Measurements from ENCODE around the gene XYLT1. TPM values are rescaled to one million over a fixed set of nuclear protein-coding genes. Genes with fewer than 3 reads are reported as not detected.

The XYLT1 gene
- total RNA-seq, 1 experiment from 2014 or later = not detected

GRCh38 chr16:17266608-17267313 is 204.0 kb downstream of the XYLT1 start:
- H3K9ac ChIP-seq (ENCODE audit: low read length) = no peak overlapping the region
- no peaks in the 10 kb centered on the region for H4K20me1 ChIP-seq (ENCODE audit: low read length)
- no peaks in the 10 kb centered on the region for H3K79me2 ChIP-seq (ENCODE audit: low read length)
- no peak for DNase-seq
- no peaks in the 10 kb centered on the region for H3K9me2 ChIP-seq (replicated peaks; ENCODE audit: low read length)
- H3K36me3 ChIP-seq (ENCODE audit: low read depth, low read length) = no peaks in the 10 kb centered on the region
- no peak overlapping the region for H3K4me3 ChIP-seq (ENCODE audit: low read length)
- intact Hi-C loops (cut with micrococcal nuclease) = no loop called here
- no peak for TF ChIP-seq EZH2 (IDR thresholded peaks at IDR 0.05; ENCODE audit: low read length, unreplicated experiment)
- no peak for TF ChIP-seq EZH2phosphoT487 (IDR thresholded peaks at IDR 0.05; ENCODE audit: borderline replicate concordance, low read length)
- TF ChIP-seq CTCF (conservative IDR thresholded peaks at IDR 0.05; ENCODE audit: low read depth, low read length) = no peak
- H3K27ac ChIP-seq (ENCODE audit: low read length) = no peak overlapping the region
- no peak for ATAC-seq
- no TSS peak for BruUV-seq (replicated peaks)
- ChIA-PET CTCF (no interaction called here), POLR2A (ENCODE audit: unreplicated experiment) (no interaction called here)
- no peaks in the 10 kb centered on the region for H3K9me3 ChIP-seq (ENCODE audit: low read length)
- H3K4me2 ChIP-seq (ENCODE audit: low read length) = no peak overlapping the region
- no peaks in the 10 kb centered on the region for H3K4me1 ChIP-seq (ENCODE audit: insufficient read depth, low read length)
- no peaks in the 10 kb centered on the region for H3F3A ChIP-seq (ENCODE audit: low read length, unreplicated experiment)
- no peak overlapping the region for H2AFZ ChIP-seq (ENCODE audit: low read length)
- no peaks in the 10 kb centered on the region for H3K27me3 ChIP-seq (ENCODE audit: low read length)

GRCh38 chr16:17265154-17265553 is 205.6 kb downstream of the XYLT1 start:
- no peak overlapping the region for H3K4me3 ChIP-seq (ENCODE audit: low read length)
- no peaks in the 10 kb centered on the region for H3K79me2 ChIP-seq (ENCODE audit: low read length)
- H4K20me1 ChIP-seq (ENCODE audit: low read length) = no peaks in the 10 kb centered on the region
- H3K4me2 ChIP-seq (ENCODE audit: low read length) = no peak overlapping the region
- no peak for ATAC-seq
- no peak overlapping the region for H2AFZ ChIP-seq (ENCODE audit: low read length)
- no peaks in the 10 kb centered on the region for H3K4me1 ChIP-seq (ENCODE audit: insufficient read depth, low read length)
- intact Hi-C loops (cut with micrococcal nuclease) = no loop called here
- no peak overlapping the region for H3K27ac ChIP-seq (ENCODE audit: low read length)
- POLR2A ChIA-PET (ENCODE audit: unreplicated experiment) = no interaction called here
- H3K36me3 ChIP-seq (ENCODE audit: low read depth, low read length) = no peaks in the 10 kb centered on the region
- no TSS peak for BruUV-seq (replicated peaks)
- no peak overlapping the region for H3K9ac ChIP-seq (ENCODE audit: low read length)
- H3K9me2 ChIP-seq (replicated peaks; ENCODE audit: low read length) = no peaks in the 10 kb centered on the region
- DNase-seq = no peak
- H3F3A ChIP-seq (ENCODE audit: low read length, unreplicated experiment) = no peaks in the 10 kb centered on the region
- H3K27me3 ChIP-seq (ENCODE audit: low read length) = no peaks in the 10 kb centered on the region
- CTCF ChIA-PET = no interaction called here
- TF ChIP-seq CTCF (conservative IDR thresholded peaks at IDR 0.05; ENCODE audit: low read depth, low read length) (no peak), EZH2 (IDR thresholded peaks at IDR 0.05; ENCODE audit: low read length, unreplicated experiment) (no peak), EZH2phosphoT487 (IDR thresholded peaks at IDR 0.05; ENCODE audit: borderline replicate concordance, low read length) (no peak)
- H3K9me3 ChIP-seq (ENCODE audit: low read length) = no peaks in the 10 kb centered on the region

GRCh38 chr16:17261197-17261858 is 209.4 kb downstream of the XYLT1 start:
- Histone ChIP-seq H3K9me3 (ENCODE audit: low read length) (no peaks in the 10 kb centered on the region), H3K36me3 (ENCODE audit: low read depth, low read length) (no peaks in the 10 kb centered on the region), H3K79me2 (ENCODE audit: low read length) (no peaks in the 10 kb centered on the region), H3K9ac (ENCODE audit: low read length) (no peak overlapping the region), H3K4me2 (ENCODE audit: low read length) (no peak overlapping the region), H3K27me3 (ENCODE audit: low read length) (no peaks in the 10 kb centered on the region), H3F3A (ENCODE audit: low read length, unreplicated experiment) (no peaks in the 10 kb centered on the region), H3K4me3 (ENCODE audit: low read length) (no peak overlapping the region), H2AFZ (ENCODE audit: low read length) (no peak overlapping the region), H4K20me1 (ENCODE audit: low read length) (no peaks in the 10 kb centered on the region), H3K4me1 (ENCODE audit: insufficient read depth, low read length) (no peaks in the 10 kb centered on the region), H3K27ac (ENCODE audit: low read length) (no peak overlapping the region), H3K9me2 (replicated peaks; ENCODE audit: low read length) (no peaks in the 10 kb centered on the region)
- intact Hi-C loops (cut with micrococcal nuclease) = no loop called here
- BruUV-seq (replicated peaks) = no TSS peak
- no peak for DNase-seq
- CTCF ChIA-PET = no interaction called here
- TF ChIP-seq CTCF (conservative IDR thresholded peaks at IDR 0.05; ENCODE audit: low read depth, low read length) (no peak), EZH2 (IDR thresholded peaks at IDR 0.05; ENCODE audit: low read length, unreplicated experiment) (no peak), EZH2phosphoT487 (IDR thresholded peaks at IDR 0.05; ENCODE audit: borderline replicate concordance, low read length) (no peak)
- POLR2A ChIA-PET (ENCODE audit: unreplicated experiment) = no interaction called here
- no peak for ATAC-seq
